SU-DHL-6 (cell line): Measurements from ENCODE around the gene CLMN.

Source experiments
- H2AFZ ChIP-seq: fragments of 200-600 bp; sonication (generic); 2 replicates; pipeline ENCODE4 v1.6.1; 2014; ENCODE audit warnings: low read depth, mild to moderate bottlenecking, moderate library complexity, mixed read lengths, antibody characterized with exemption, low read length; ENCODE audit not compliant: severe bottlenecking
- H3F3A ChIP-seq: fragments of 200-600 bp; shearing (Covaris generic); 2 replicates; pipeline ENCODE4 v1.6.0; 2016; ENCODE audit warnings: antibody characterized with exemption, mild to moderate bottlenecking; ENCODE audit not compliant: insufficient read depth
- H3K27ac ChIP-seq: fragments of 200-600 bp; sonication (generic); 2 replicates; pipeline ENCODE4 v1.5.1; 2016; ENCODE audit warnings: low read depth, mild to moderate bottlenecking, low read length, moderate library complexity, mixed read lengths
- H3K27me3 ChIP-seq: fragments of 200-600 bp; sonication (generic), shearing (Covaris generic); 2 replicates; pipeline ENCODE4 v1.6.0; 2014; ENCODE audit warnings: mild to moderate bottlenecking, low read length
- H3K36me3 ChIP-seq: fragments of 200-600 bp; sonication (generic); 2 replicates; pipeline ENCODE4 v1.6.1; 2014; ENCODE audit warnings: mild to moderate bottlenecking, low read length, mixed read lengths
- H3K4me2 ChIP-seq: fragments of 300-600, 200-600 bp; shearing (Covaris generic), sonication (generic); 2 replicates; pipeline ENCODE4 v1.6.0; 2014; ENCODE audit warnings: low read length, low read depth, mild to moderate bottlenecking; ENCODE audit not compliant: poor library complexity, severe bottlenecking
- H3K4me3 ChIP-seq: fragments of 200-600 bp; sonication (generic); 2 replicates; pipeline ENCODE4 v1.5.1; 2014; ENCODE audit warnings: antibody characterized with exemption, low read length, mild to moderate bottlenecking, mixed read lengths; ENCODE audit not compliant: insufficient read depth, poor library complexity, severe bottlenecking
- H3K79me2 ChIP-seq: fragments of 200-600 bp; sonication (generic); 2 replicates; pipeline ENCODE4 v1.6.1; 2014; ENCODE audit warnings: mild to moderate bottlenecking, low read length, moderate library complexity; ENCODE audit not compliant: insufficient read depth
- H3K9ac ChIP-seq: fragments of 200-600 bp; sonication (generic); 2 replicates; pipeline ENCODE4 v1.7.0; 2014; ENCODE audit warnings: mild to moderate bottlenecking, low read length
- H3K9me2 ChIP-seq: fragments of 200-600 bp; sonication (generic); replicated peaks from 2 replicates; pipeline ENCODE4 v1.6.1; 2014; ENCODE audit warnings: low read length; ENCODE audit not compliant: insufficient read depth
- H3K9me3 ChIP-seq: fragments of 200-600 bp; sonication (generic); 2 replicates; pipeline ENCODE4 v1.6.1; 2014; ENCODE audit warnings: low read length, mixed read lengths; ENCODE audit not compliant: insufficient read depth
- H4K20me1 ChIP-seq: fragments of 200-600 bp; sonication (generic); 2 replicates; pipeline ENCODE4 v1.6.1; 2014; ENCODE audit warnings: low read depth, mild to moderate bottlenecking, antibody characterized with exemption, low read length, moderate library complexity, mixed read lengths
- EZH2phosphoT487 ChIP-seq: fragments of 200-600 bp; sonication (generic), shearing (Covaris generic); conservative IDR thresholded peaks from 2 replicates; pipeline ENCODE4 v1.6.1; 2018; ENCODE audit warnings: mild to moderate bottlenecking, antibody characterized with exemption, low read length, moderate library complexity, mixed read lengths
- TF ChIP-seq, protein P1 (sequence below): fragments of 200-600 bp; sonication (generic); IDR thresholded peaks from one replicate; pipeline ENCODE4 v1.5.1; 2017; ENCODE audit warnings: antibody characterized with exemption, mild to moderate bottlenecking, low read length, moderate library complexity; ENCODE audit not compliant: insufficient read depth, poor library complexity, severe bottlenecking

The CLMN gene

DNA sequence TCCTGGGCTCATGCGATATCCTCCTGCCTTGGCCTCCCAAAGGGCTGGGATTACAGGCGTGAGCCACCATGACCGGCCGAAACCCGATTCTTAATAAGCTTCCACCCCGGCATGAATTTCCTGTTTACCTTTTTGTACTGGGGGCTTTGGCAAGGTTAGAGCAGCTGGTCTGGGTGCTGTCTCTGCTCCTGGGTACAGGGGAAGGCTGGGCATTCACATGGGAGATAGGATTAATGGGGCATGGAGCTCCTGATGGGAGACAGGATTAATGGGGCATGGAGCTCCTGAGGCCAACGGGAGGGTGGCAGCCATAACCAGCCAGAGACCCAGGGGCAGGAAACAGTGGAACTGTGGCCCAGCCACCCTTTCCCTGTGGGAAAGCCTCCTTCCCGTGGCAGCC lies 92.9 kb downstream of the CLMN start:
- Histone ChIP-seq H2AFZ (no peak overlapping the region), H3K4me2 (no peak overlapping the region), H3K4me3 (no peak overlapping the region), H4K20me1 (no peaks in the 10 kb centered on the region), H3K79me2 (no peaks in the 10 kb centered on the region), H3K9ac (no peak overlapping the region), H3K36me3 (no peaks in the 10 kb centered on the region), H3K9me3 (no peaks in the 10 kb centered on the region), H3K27me3 (no peaks in the 10 kb centered on the region), H3K27ac (no peak overlapping the region), H3F3A (no peaks in the 10 kb centered on the region), H3K9me2 (no peaks in the 10 kb centered on the region)
- no peak for TF ChIP-seq EZH2phosphoT487
- TF ChIP-seq, protein P1, sequence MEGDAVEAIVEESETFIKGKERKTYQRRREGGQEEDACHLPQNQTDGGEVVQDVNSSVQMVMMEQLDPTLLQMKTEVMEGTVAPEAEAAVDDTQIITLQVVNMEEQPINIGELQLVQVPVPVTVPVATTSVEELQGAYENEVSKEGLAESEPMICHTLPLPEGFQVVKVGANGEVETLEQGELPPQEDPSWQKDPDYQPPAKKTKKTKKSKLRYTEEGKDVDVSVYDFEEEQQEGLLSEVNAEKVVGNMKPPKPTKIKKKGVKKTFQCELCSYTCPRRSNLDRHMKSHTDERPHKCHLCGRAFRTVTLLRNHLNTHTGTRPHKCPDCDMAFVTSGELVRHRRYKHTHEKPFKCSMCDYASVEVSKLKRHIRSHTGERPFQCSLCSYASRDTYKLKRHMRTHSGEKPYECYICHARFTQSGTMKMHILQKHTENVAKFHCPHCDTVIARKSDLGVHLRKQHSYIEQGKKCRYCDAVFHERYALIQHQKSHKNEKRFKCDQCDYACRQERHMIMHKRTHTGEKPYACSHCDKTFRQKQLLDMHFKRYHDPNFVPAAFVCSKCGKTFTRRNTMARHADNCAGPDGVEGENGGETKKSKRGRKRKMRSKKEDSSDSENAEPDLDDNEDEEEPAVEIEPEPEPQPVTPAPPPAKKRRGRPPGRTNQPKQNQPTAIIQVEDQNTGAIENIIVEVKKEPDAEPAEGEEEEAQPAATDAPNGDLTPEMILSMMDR, result no peak

DNA sequence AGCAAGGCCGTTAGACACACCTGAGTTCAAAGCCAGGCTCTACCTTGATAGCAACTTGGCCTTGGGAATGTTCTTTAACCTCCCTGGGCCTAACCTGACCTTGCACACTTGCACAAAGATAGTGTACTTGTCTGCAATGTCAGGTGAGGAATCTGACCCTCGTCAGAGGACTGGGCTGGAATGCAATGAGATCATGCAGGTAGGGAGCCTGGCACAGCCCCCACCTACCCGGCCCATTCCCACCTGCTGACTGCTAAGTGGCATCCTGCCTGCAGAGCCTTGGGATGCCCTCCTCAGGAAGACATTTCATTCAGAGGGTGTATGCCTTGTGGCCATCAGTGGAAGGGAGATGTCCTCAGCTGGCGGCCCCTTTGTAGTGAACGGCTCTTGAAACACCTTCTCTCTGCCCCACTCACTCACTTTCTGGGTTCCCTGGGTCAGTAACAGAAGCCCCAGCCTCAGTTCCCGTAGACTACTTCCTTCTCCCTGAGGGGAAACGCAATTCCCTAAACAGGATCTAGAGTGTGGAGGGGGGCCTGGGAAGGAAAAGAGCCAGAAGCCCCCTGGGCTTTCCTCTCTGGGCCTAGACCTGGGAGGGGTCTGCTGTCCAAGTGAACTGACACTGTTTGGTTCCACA lies 94.3 kb downstream of the CLMN start:
- no peak overlapping the region for H3K4me2 ChIP-seq
- no peaks in the 10 kb centered on the region for H4K20me1 ChIP-seq
- no peaks in the 10 kb centered on the region for H3F3A ChIP-seq
- H3K27me3 ChIP-seq, result no peaks in the 10 kb centered on the region
- TF ChIP-seq, protein P1, result no peak
- TF ChIP-seq EZH2phosphoT487, result no peak
- H3K9ac ChIP-seq, result no peak overlapping the region
- H3K9me2 ChIP-seq, result no peaks in the 10 kb centered on the region
- H3K9me3 ChIP-seq, result no peaks in the 10 kb centered on the region
- H2AFZ ChIP-seq, result no peak overlapping the region
- no peak overlapping the region for H3K27ac ChIP-seq
- H3K36me3 ChIP-seq, result no peaks in the 10 kb centered on the region
- no peaks in the 10 kb centered on the region for H3K79me2 ChIP-seq
- no peak overlapping the region for H3K4me3 ChIP-seq

DNA sequence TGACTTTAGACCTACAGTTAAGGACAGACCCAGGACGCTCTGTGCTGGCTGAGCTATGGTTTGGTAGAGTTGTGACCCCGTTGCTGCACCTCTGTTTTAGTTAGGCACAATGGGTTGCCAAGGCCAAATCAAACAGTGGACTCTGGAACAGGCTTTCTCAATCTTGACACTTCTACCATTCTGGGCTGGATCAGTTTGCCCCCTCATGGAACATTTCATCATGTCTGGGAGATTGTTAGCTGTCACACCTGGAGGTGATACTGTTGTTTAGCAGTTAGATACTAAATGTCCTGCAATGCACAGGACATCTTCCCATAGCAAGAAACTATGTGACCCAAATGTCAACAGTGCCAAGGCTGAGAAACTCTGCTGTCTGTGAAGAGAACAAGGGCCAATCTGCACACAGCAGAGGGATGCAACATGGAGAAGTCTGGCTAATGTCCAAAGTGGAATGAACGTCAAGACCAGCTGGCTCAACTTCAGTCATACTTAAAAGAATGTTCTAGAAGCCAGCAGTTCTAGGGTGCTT lies 96.8 kb downstream of the CLMN start:
- H3K9me3 ChIP-seq, result no peaks in the 10 kb centered on the region
- no peaks in the 10 kb centered on the region for H3K36me3 ChIP-seq
- no peak overlapping the region for H3K9ac ChIP-seq
- H3F3A ChIP-seq, result no peaks in the 10 kb centered on the region
- H3K4me3 ChIP-seq, result no peak overlapping the region
- no peaks in the 10 kb centered on the region for H4K20me1 ChIP-seq
- no peaks in the 10 kb centered on the region for H3K79me2 ChIP-seq
- H3K27ac ChIP-seq, result no peak overlapping the region
- no peaks in the 10 kb centered on the region for H3K9me2 ChIP-seq
- H2AFZ ChIP-seq, result no peak overlapping the region
- H3K4me2 ChIP-seq, result no peak overlapping the region
- no peaks in the 10 kb centered on the region for H3K27me3 ChIP-seq
- no peak for TF ChIP-seq EZH2phosphoT487

DNA sequence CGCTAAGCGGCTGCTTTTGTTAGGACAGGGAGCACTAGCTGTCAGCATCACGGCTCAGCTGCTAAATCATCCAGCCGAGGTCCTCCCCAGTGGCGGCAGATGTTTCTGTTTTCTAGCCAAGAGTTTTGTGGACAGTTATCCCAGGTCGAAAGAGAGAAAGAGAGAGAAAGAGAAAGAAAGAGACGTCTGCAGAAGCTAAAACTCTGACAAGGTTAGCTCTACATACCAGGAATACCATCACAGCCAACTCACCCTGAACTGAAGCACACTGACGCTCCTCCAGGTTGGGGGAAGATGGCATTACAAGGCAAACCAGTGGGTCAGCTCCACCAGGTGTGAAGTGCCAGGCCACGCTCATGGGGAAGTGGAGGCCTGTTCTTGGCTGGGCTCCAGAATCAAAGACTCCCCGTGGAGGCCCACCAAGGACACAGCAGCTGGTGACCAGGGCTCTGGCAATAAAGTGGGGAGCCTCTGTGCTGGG lies 97.5 kb downstream of the CLMN start:
- TF ChIP-seq, protein P1, result no peak
- TF ChIP-seq EZH2phosphoT487, result no peak
- Histone ChIP-seq H3K9ac (no peak overlapping the region), H3K79me2 (no peaks in the 10 kb centered on the region), H3K4me3 (no peak overlapping the region), H3K27me3 (no peaks in the 10 kb centered on the region), H3K27ac (no peak overlapping the region), H3K36me3 (no peaks in the 10 kb centered on the region), H4K20me1 (no peaks in the 10 kb centered on the region), H2AFZ (no peak overlapping the region), H3K4me2 (no peak overlapping the region), H3K9me3 (no peaks in the 10 kb centered on the region), H3F3A (no peaks in the 10 kb centered on the region), H3K9me2 (no peaks in the 10 kb centered on the region)
